ENCODE data around the gene OSGEP.

OSGEP gene

GRCh38 chr14:20434701-20435581, 19.7 kb downstream of the OSGEP start:
- DNase-seq (ENCODE audit: low read depth) = no peak
- no peak for TF ChIP-seq CTCF (IDR thresholded peaks at IDR 0.05; ENCODE audit: low read length, missing control alignments)
- H3K4me3 ChIP-seq (replicated peaks; ENCODE audit: low read depth, low read length) = no peak overlapping the region

DNA sequence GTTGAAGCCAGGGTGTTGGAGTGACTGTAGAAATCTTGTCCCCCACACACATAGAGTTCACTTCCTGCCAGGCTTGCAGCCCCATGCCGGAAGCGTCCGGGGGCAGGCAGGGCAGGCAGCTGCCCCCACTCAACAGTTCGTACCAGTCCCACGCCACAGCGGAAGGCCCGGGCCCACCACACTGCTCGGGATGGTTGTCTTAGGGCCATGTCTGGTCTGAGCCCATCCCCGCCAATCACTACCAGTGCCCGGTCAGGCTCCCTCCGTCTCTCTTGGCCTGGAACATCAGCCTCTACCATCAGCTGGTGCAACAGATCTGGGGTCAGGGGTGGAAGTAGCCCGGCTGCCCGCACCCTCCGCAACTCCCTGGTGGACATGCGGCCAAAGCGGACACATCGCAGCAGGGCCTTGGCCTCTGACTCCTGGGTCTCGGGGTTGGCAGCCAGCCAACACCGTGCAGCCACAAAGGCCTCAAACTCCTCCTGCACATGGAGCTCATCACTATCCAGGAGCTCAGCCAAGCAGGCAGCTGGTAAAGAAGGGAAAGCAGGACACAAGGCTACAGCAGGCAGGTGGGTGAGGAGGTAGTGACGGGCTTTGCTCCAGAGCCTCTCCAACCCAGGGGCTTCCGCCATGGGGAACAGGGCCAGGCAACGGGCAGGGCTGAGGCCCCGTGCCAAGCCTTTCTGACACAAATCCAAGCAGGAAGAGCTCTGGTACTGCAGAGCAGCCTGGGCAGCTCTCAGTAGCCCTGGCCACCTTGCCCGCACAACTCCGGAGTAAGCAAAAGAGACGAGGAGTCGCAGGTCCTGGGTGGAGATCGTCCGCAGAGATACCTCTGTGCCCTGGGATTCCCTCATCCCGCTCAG, 24.6 kb downstream of the OSGEP start:
- H3K4me3 ChIP-seq (replicated peaks; ENCODE audit: low read depth, low read length) = no peak overlapping the region
- no peak for TF ChIP-seq CTCF (IDR thresholded peaks at IDR 0.05; ENCODE audit: low read length, missing control alignments)
- DNase-seq (ENCODE audit: low read depth) = no peak

- TF ChIP-seq CTCF (IDR thresholded peaks at IDR 0.05; ENCODE audit: low read length, missing control alignments) = no peak
- DNase-seq (ENCODE audit: low read depth) = no peak
- no peak overlapping the region for H3K4me3 ChIP-seq (replicated peaks; ENCODE audit: low read depth, low read length)
Observed at GRCh38 chr14:20428802-20429201, 25.8 kb downstream of the OSGEP start.

GRCh38 chr14:20428010-20428365, 26.6 kb downstream of the OSGEP start:
- no peak for TF ChIP-seq CTCF (IDR thresholded peaks at IDR 0.05; ENCODE audit: low read length, missing control alignments)
- H3K4me3 ChIP-seq (replicated peaks; ENCODE audit: low read depth, low read length) = no peak overlapping the region
- DNase-seq (ENCODE audit: low read depth) = no peak

DNA sequence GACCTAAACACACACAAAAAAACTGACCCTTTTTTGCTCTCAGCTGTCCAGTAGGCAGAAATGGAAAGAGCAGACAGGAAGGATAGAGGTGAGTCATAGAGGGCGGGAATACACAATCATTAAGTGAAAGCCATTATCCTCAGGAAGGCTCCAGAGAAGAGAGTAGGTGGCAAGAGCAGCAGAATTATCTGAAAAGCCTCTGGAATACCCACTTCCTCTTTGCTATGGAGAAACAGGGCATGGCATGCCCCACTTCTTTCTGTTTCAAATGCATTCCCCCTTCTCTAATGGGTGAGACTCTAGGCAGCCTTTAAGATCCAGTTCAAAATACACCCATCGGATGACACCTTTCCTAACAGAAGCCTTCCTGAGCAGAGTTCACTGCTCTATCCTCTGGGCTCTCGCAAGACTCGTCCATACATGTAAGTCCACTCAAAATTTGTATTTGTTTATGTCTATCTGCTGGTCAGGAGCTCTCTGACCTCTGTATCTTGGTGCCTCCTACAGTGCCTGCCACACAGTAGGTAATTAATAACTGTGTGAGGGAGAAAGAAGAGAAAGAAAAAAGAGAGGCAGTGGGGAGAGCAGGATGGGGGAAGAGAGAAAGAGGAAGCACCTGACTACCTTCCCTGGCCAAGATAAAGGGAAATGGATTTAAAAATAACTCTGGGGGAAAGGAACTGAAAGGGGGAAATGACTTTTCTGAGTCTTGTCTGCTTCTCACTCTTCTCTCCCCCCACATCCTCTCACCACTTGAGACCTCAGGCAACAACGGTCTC, 27.2 kb downstream of the OSGEP start:
- TF ChIP-seq CTCF (IDR thresholded peaks at IDR 0.05; ENCODE audit: low read length, missing control alignments) = no peak
- DNase-seq (ENCODE audit: low read depth) = peak; percentile 59
- no peak overlapping the region for H3K4me3 ChIP-seq (replicated peaks; ENCODE audit: low read depth, low read length)

GRCh38 chr14:20424851-20425250, 29.8 kb downstream of the OSGEP start:
- no peak for DNase-seq (ENCODE audit: low read depth)
- no peak overlapping the region for H3K4me3 ChIP-seq (replicated peaks; ENCODE audit: low read depth, low read length)
- no peak for TF ChIP-seq CTCF (IDR thresholded peaks at IDR 0.05; ENCODE audit: low read length, missing control alignments)

Measured in fibroblast of pulmonary artery (primary cell).